Panc1 (cell line): ENCODE data around the gene NSG2.

Source experiments
- CTCF ChIP-seq: fragments of 450-650 bp; IDR thresholded peaks from 2 replicates; pipeline ENCODE4 v1.5.1; 2017; ENCODE audit warnings: mild to moderate bottlenecking
- POLR2AphosphoS5 ChIP-seq: IDR thresholded peaks from 2 replicates; pipeline ENCODE4 v1.6.1; 2012; ENCODE audit warnings: mild to moderate bottlenecking, low read depth, low read length, moderate library complexity
- REST ChIP-seq, 2 experiments: IDR thresholded peaks; 2 replicates each; pipeline ENCODE4 v1.6.1; 2011 to 2012; ENCODE audit warnings: low read depth in 2 of 2, control low read depth in 1 of 2, low read length in 1 of 2, mild to moderate bottlenecking in 1 of 2, moderate library complexity in 1 of 2; ENCODE audit not compliant: insufficient read depth in 1 of 2
- SIN3A ChIP-seq: IDR thresholded peaks from 2 replicates; pipeline ENCODE4 v1.6.1; 2012; ENCODE audit warnings: low read depth, mild to moderate bottlenecking, low read length, moderate library complexity, borderline replicate concordance; ENCODE audit not compliant: insufficient read depth
- TCF7L2 ChIP-seq: IDR thresholded peaks from 2 replicates; pipeline ENCODE4 v1.6.1; 2011; ENCODE audit warnings: mild to moderate bottlenecking, low read depth, low read length, inconsistent platforms

GRCh38 chr5:174118823-174119467 lies 73.4 kb downstream of the NSG2 start:
- TF ChIP-seq SIN3A, result no peak
- no peak for TF ChIP-seq CTCF
- TF ChIP-seq REST (IDR thresholded peaks at IDR 0.05; ENCODE audit: insufficient read depth in 1 of 2, low read depth in 2 of 2, low read length in 1 of 2), result no peak
- TF ChIP-seq POLR2AphosphoS5, result no peak
- TF ChIP-seq TCF7L2, result no peak
